OCI-LY1 (cell line): Measurements from ENCODE around the gene ROBO1.

Experiments
- EZH2 ChIP-seq: fragments of 200-600 bp; sonication (generic), shearing (Covaris generic); IDR thresholded peaks from 2 replicates; pipeline ENCODE4 v1.8.0; 2017; ENCODE audit warnings: borderline replicate concordance, mixed run types, mild to moderate bottlenecking, antibody characterized with exemption, low read length, moderate library complexity, mixed read lengths
- TF ChIP-seq, protein P1 (sequence below): fragments of 200-600 bp; sonication (generic), shearing (Covaris generic); IDR thresholded peaks from 2 replicates; pipeline ENCODE4 v1.5.1; 2017; ENCODE audit warnings: mild to moderate bottlenecking, antibody characterized with exemption, low read length, moderate library complexity, mixed read lengths

DNA sequence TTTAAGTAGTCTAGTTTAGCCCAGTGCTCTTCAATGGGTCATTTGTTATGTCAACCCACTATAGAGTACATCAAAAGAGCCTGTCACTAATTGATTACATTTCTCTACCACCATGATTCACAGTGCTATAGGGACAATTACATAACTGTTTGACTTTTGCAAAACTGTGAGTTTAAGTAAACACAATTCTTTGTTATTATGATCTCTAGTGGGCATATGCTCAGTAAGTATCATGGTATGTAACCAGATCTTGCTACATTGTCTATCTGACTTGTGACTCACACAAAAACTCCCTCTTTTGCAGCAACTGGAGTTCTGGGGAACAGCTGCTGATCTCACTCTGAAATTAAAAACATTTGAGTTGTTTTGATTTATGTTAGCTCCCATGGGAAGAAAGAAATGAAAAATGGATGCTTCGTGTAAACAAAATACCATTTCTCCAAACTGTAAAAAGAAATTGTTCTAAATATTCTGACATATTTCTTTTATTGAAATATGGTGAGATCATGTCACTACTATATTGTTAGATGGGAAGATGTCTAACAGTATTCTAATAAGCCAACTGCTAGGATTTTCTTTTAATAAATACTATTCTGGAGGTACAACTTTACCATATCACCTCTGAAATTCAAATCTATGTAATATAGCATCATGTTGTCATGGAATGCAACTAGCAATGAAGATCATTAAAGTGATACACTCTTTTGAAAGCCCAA is 470.4 kb downstream of the ROBO1 start:
- TF ChIP-seq, protein P1, sequence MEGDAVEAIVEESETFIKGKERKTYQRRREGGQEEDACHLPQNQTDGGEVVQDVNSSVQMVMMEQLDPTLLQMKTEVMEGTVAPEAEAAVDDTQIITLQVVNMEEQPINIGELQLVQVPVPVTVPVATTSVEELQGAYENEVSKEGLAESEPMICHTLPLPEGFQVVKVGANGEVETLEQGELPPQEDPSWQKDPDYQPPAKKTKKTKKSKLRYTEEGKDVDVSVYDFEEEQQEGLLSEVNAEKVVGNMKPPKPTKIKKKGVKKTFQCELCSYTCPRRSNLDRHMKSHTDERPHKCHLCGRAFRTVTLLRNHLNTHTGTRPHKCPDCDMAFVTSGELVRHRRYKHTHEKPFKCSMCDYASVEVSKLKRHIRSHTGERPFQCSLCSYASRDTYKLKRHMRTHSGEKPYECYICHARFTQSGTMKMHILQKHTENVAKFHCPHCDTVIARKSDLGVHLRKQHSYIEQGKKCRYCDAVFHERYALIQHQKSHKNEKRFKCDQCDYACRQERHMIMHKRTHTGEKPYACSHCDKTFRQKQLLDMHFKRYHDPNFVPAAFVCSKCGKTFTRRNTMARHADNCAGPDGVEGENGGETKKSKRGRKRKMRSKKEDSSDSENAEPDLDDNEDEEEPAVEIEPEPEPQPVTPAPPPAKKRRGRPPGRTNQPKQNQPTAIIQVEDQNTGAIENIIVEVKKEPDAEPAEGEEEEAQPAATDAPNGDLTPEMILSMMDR = no peak
- TF ChIP-seq EZH2 = no peak
